ENCODE data around the gene AIFM3.
A peak's percentile ranks its signal among the peaks of the same experiment; 100 is the strongest.

Gene AIFM3

GRCh38 chr22:20975541-20976290 is 8.7 kb downstream of the AIFM3 start:
- no peak for DNase-seq

GRCh38 chr22:20976291-20976877 is 9.3 kb downstream of the AIFM3 start:
- no peak for DNase-seq

GRCh38 chr22:20977019-20977418 is 10.0 kb downstream of the AIFM3 start:
- DNase-seq: no peak

GRCh38 chr22:20977516-20978170 is 10.6 kb downstream of the AIFM3 start:
- DNase-seq: no peak

GRCh38 chr22:20978419-20978818 is 11.4 kb downstream of the AIFM3 start:
- DNase-seq: no peak

- peak; percentile 36 to 60 (median 55) for DNase-seq
These were observed 12.3 kb downstream of the AIFM3 start for GRCh38 chr22:20979243-20979809.

GRCh38 chr22:20979940-20980453 is 12.9 kb downstream of the AIFM3 start:
- DNase-seq: no peak

GRCh38 chr22:20980523-20980922 is 13.5 kb downstream of the AIFM3 start:
- no peak for DNase-seq

GRCh38 chr22:20980938-20981722 is 14.1 kb downstream of the AIFM3 start:
- no peak for DNase-seq

- peak; percentile 36 to 80 (median 51) for DNase-seq
These were observed 14.9 kb downstream of the AIFM3 start, which contains the start of gene LZTR1 for GRCh38 chr22:20981787-20982562. LZTR1 (plus strand) TSS chr22:20982297; CDS start chr22:20982372, 75 bp downstream.

GRCh38 chr22:20982563-20982882 is 15.5 kb downstream of the AIFM3 start:
- DNase-seq: no peak

GRCh38 chr22:20983081-20983771 is 16.2 kb downstream of the AIFM3 start:
- DNase-seq: no peak

- no peak for DNase-seq
These were observed 18.7 kb downstream of the AIFM3 start for GRCh38 chr22:20985720-20986119.

GRCh38 chr22:20986365-20986764 is 19.3 kb downstream of the AIFM3 start:
- no peak for DNase-seq

GRCh38 chr22:20987375-20987774 is 20.3 kb downstream of the AIFM3 start:
- no peak for DNase-seq

- DNase-seq: no peak
These were observed 21.7 kb downstream of the AIFM3 start for GRCh38 chr22:20988573-20989322.

- no peak for DNase-seq
These were observed 22.5 kb downstream of the AIFM3 start for GRCh38 chr22:20989323-20990138.

GRCh38 chr22:20990184-20991180 is 23.4 kb downstream of the AIFM3 start:
- no peak for DNase-seq
